Measurements from ENCODE around the gene CD7. TPM values are rescaled to one million over a fixed set of nuclear protein-coding genes. Genes with fewer than 3 reads are reported as not detected.

Gene CD7
- total and polyA plus RNA-seq, 8 donors, result 2.0 to 8.6 (median 3.7) TPM; not detected in 3

DNA sequence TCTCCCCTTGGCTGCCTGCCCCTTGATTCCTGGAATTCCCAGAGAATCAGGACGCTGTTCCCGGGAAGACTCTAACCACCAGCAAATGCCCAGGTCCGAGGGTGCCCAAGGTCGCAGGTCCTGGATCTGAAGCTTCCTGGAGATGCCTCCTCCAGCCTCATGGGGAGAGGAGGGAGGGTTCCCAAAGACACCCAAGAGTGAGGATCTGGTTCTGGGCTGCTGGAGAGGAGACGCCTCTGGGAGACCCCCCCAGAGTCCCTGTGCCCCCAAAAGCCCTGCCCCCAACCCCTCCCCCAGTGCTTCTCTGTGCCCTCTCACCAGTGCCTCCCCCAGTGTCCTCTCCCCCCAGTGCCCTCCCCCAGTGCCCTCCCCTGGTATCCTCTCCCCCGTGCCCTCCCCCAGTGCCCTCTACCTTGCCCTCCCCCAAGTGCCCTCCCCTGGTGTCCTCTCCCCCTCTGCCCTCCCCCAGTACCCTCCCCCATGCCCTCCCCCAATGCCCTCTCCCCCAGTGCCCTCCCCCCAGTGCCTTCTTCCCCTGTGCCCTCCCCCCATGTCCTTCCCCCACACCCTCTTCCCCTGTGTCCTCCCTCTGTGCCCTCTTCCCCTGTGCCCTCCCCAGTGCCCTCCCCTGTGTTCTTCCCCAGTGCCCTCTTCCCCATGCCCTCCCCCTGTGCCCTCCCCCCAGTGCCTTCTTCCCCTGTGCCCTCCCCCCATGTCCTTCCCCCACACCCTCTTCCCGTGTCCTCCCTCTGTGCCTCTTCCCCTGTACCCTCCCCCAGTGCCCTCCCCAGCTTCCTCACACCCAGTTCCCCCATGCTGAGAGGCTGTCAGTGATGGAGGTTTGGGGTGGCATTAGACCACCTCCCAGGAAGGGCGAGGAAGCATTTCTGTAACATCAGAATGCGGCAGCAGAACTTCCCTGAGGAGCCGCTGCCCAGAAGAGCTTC lies 22.5 kb upstream of the CD7 start:
- Histone ChIP-seq H3K4me1 (peaks cover 17 to 46% (median 33%) of the 10 kb centered on the region in 4 donors), H3K36me3 (no peaks in the 10 kb centered on the region), H3K27me3 (no peaks in the 10 kb centered on the region), H3K9me3 (no peaks in the 10 kb centered on the region), H3K4me3 (peak overlapping the region; percentile 30 to 42 (median 33)), H3K27ac (peak overlapping the region; percentile 52 to 86 (median 76))
- TF ChIP-seq POLR2A (IDR thresholded peaks at IDR 0.05) (no peak), EP300 (IDR thresholded peaks at IDR 0.05) (no peak), POLR2AphosphoS5 (IDR thresholded peaks at IDR 0.05) (no peak)
- TF ChIP-seq, protein P1, sequence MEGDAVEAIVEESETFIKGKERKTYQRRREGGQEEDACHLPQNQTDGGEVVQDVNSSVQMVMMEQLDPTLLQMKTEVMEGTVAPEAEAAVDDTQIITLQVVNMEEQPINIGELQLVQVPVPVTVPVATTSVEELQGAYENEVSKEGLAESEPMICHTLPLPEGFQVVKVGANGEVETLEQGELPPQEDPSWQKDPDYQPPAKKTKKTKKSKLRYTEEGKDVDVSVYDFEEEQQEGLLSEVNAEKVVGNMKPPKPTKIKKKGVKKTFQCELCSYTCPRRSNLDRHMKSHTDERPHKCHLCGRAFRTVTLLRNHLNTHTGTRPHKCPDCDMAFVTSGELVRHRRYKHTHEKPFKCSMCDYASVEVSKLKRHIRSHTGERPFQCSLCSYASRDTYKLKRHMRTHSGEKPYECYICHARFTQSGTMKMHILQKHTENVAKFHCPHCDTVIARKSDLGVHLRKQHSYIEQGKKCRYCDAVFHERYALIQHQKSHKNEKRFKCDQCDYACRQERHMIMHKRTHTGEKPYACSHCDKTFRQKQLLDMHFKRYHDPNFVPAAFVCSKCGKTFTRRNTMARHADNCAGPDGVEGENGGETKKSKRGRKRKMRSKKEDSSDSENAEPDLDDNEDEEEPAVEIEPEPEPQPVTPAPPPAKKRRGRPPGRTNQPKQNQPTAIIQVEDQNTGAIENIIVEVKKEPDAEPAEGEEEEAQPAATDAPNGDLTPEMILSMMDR (IDR thresholded peaks at IDR 0.05), result no peak
- intact Hi-C loops (cut with DNase I; ENCODE audit: low total_unique reads), result no loop called here
- DNase-seq, result no peak
- WGBS, 5 donors, result 58 to 64% (median 60%) methylated on average over 7 to 10 of the region's 10 CpGs

DNA sequence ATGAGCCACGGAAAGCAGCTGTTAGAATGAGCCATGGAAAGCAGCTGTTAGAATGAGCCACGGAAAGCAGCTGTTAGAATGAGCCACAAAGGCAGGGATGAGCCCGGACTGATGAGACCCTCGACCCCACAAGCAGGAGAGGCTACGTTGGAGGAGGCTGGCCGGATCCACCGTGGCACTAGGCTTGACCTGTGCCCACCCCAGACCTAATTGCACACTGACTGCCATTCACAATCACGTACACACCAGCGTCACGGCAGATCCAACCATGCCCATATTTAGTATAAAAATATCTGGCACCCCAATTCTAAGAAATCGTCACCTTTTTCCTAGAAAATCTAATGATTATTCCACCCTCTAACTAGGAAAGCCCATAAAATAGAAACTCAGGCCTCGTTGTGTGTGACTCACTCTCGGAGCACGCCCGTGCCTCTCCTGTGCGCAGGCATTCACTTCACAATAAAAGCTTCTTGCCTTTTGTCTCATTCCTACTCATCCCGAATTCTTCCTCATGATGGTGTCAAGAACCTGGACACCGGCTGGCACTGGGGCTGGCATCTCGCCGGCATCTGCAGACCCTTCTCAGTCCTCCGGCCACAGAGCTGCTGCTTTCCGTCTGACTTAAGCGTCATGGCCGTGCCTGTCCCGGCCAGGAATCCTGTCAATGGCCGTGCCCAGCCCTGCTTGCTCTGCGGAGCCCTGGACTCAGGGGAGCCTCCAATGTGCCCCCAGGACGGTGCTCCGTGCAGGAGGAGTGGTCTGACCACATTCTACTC lies 21.6 kb upstream of the CD7 start:
- Histone ChIP-seq H3K4me3 (peak overlapping the region; percentile 30 to 42 (median 33)), H3K9me3 (no peaks in the 10 kb centered on the region), H3K36me3 (no peaks in the 10 kb centered on the region), H3K4me1 (peaks cover 25 to 50% (median 40%) of the 10 kb centered on the region in 4 donors), H3K27ac (peak overlapping the region; percentile 52 to 86 (median 76)), H3K27me3 (no peaks in the 10 kb centered on the region)
- peak; percentile 55 to 83 for DNase-seq
- no peak for TF ChIP-seq POLR2A (IDR thresholded peaks at IDR 0.05)
- peak in 2 of 3 donors; percentile 29 to 32 for TF ChIP-seq POLR2AphosphoS5 (IDR thresholded peaks at IDR 0.05)
- intact Hi-C loops (cut with DNase I; ENCODE audit: low total_unique reads), result no loop called here
- 23 to 30% (median 27%) methylated on average over 28 to 29 of the region's 29 CpGs for WGBS, 5 donors

- 20 to 31% (median 22%) methylated on average over 14 to 16 of the region's 16 CpGs for WGBS, 5 donors
- TF ChIP-seq EP300 (IDR thresholded peaks at IDR 0.05), result no peak
- TF ChIP-seq POLR2A (IDR thresholded peaks at IDR 0.05), result no peak
- TF ChIP-seq, protein P1 (IDR thresholded peaks at IDR 0.05), result no peak
- TF ChIP-seq POLR2AphosphoS5 (IDR thresholded peaks at IDR 0.05), result peak in 2 of 3 donors; percentile 10 to 50
- Histone ChIP-seq H3K9me3 (no peaks in the 10 kb centered on the region), H3K4me3 (peak overlapping the region; percentile 55 to 72 (median 65)), H3K36me3 (no peaks in the 10 kb centered on the region), H3K27ac (peak overlapping the region; percentile 82 to 94 (median 83)), H3K4me1 (peaks cover 53 to 89% (median 79%) of the 10 kb centered on the region in 4 donors), H3K27me3 (no peaks in the 10 kb centered on the region)
- peak in 1 of 2 donors; percentile 68 for DNase-seq
- intact Hi-C loops (cut with DNase I; ENCODE audit: low total_unique reads), result no loop called here
These were observed 17.4 kb upstream of the CD7 start for GRCh38 chr17:82334622-82335394.

GRCh38 chr17:82334204-82334621 lies 16.8 kb upstream of the CD7 start:
- Histone ChIP-seq H3K27me3 (no peaks in the 10 kb centered on the region), H3K9me3 (no peaks in the 10 kb centered on the region), H3K27ac (peak overlapping the region; percentile 82 to 94 (median 83)), H3K4me1 (peaks cover 48 to 89% (median 79%) of the 10 kb centered on the region in 4 donors), H3K4me3 (peak overlapping the region; percentile 55 to 72 (median 65)), H3K36me3 (no peaks in the 10 kb centered on the region)
- no peak for DNase-seq
- TF ChIP-seq POLR2A (IDR thresholded peaks at IDR 0.05) (no peak), POLR2AphosphoS5 (IDR thresholded peaks at IDR 0.05) (no peak), EP300 (IDR thresholded peaks at IDR 0.05) (no peak)
- TF ChIP-seq, protein P1 (IDR thresholded peaks at IDR 0.05), result no peak
- WGBS, 5 donors, result 55 to 70% (median 62%) methylated on average over 5 to 25 of the region's 25 CpGs
- intact Hi-C loops (cut with DNase I; ENCODE audit: low total_unique reads), result no loop called here

Measured in stomach (tissue), 9 donors.